PC-9 (cell line): ENCODE data around the gene BORCS8. TPM values are rescaled to one million over a fixed set of nuclear protein-coding genes. Genes with fewer than 3 reads are reported as not detected.
"Not testable (repeated sequence)": the region's sequence is repeated elsewhere in the genome, so short reads cannot be mapped to it uniquely, and the experiment has no call there.

Experiments
- BruUV-seq: library from RNA; stranded (reverse); fragments of 400-500 nt; replicated peaks from 2 replicates; lab custom pipeline; 2021; lab: Mats Ljungman, UMichigan
- CTCF ChIA-PET: fragments of 300-600 bp; sonication (Branson Sonifier 250); formaldehyde crosslinking; loops from one replicate; lab custom pipeline; 2022; ENCODE audit warnings: antibody characterized with exemption; lab: Charles Lee
- POLR2A ChIA-PET: fragments of 300-600 bp; sonication (Branson Sonifier 250); formaldehyde crosslinking; loops from one replicate; lab custom pipeline; 2022; ENCODE audit warnings: antibody characterized with exemption; ENCODE audit not compliant: unreplicated experiment; lab: Charles Lee
- DNase-seq, 2 experiments: peaks; one replicate each; pipeline versions ENCODE4 v3.0.0 to v3.0.0-alpha.2; 2015 to 2022; ENCODE audit warnings: mixed read lengths in 1 of 2
- H2AFZ ChIP-seq: fragments of 200-600 bp; sonication (generic); 2 replicates; pipeline ENCODE4 v1.8.1; 2017; ENCODE audit warnings: antibody characterized with exemption
- H3F3A ChIP-seq: fragments of 200-600 bp; sonication (generic); 2 replicates; pipeline ENCODE4 v1.8.1; 2017; ENCODE audit warnings: antibody characterized with exemption, mild to moderate bottlenecking, low read depth; ENCODE audit not compliant: insufficient read depth
- H3K27ac ChIP-seq: fragments of 200-600 bp; sonication (generic); 2 replicates; pipeline ENCODE4 v1.6.1; 2016; ENCODE audit warnings: mixed run types
- H3K27me3 ChIP-seq: fragments of 200-600 bp; sonication (generic); 2 replicates; pipeline ENCODE4 v1.6.1; 2016; ENCODE audit warnings: low read depth, mixed run types; ENCODE audit not compliant: insufficient read depth
- H3K36me3 ChIP-seq: fragments of 200-600 bp; sonication (generic); 2 replicates; pipeline ENCODE4 v1.6.1; 2016; ENCODE audit warnings: low read depth, mixed run types
- H3K4me1 ChIP-seq: fragments of 200-600 bp; sonication (generic); replicated peaks from 2 replicates; pipeline ENCODE4 v1.6.1; 2016; ENCODE audit warnings: mixed run types; ENCODE audit not compliant: insufficient read depth
- H3K4me2 ChIP-seq: fragments of 200-600 bp; sonication (generic); 2 replicates; pipeline ENCODE4 v1.6.1; 2017; ENCODE audit warnings: mixed run types
- H3K4me3 ChIP-seq: fragments of 200-600 bp; sonication (generic); 2 replicates; pipeline ENCODE4 v1.6.1; 2016; ENCODE audit warnings: mixed run types
- H3K79me2 ChIP-seq: fragments of 200-600 bp; sonication (generic); 2 replicates; pipeline ENCODE4 v1.6.1; 2017; ENCODE audit warnings: low read depth, mixed run types
- H3K9me2 ChIP-seq: fragments of 200-600 bp; sonication (generic); 2 replicates; pipeline ENCODE4 v1.8.1; 2017; ENCODE audit warnings: mild to moderate bottlenecking; ENCODE audit not compliant: insufficient read depth
- H3K9me3 ChIP-seq: fragments of 200-600 bp; sonication (generic); 2 replicates; pipeline ENCODE4 v1.8.1; 2016; ENCODE audit warnings: low read depth; ENCODE audit not compliant: insufficient read depth
- H4K20me1 ChIP-seq: fragments of 200-600 bp; sonication (generic); 2 replicates; pipeline ENCODE4 v1.8.1; 2017; ENCODE audit not compliant: insufficient read depth
- EZH2 ChIP-seq: fragments of 200-600 bp; sonication (generic); IDR thresholded peaks from 2 replicates; pipeline ENCODE4 v1.8.0; 2017; ENCODE audit warnings: antibody characterized with exemption, low read depth
- intact Hi-C: fragments of 100-400 bp; cut with micrococcal nuclease; formaldehyde crosslinking; loops from one replicate; pipeline ENCODE4 v1.10.0; 2022; ENCODE audit not compliant: unreplicated experiment
- total RNA-seq: library from RNA; stranded (reverse); gene quantifications from 2 replicates; pipeline ENCODE4 v1.2.3, GENCODE V29; 2021
- TF ChIP-seq, protein P1 (sequence below): fragments of 200-600 bp; sonication (generic); conservative IDR thresholded peaks from 2 replicates; pipeline ENCODE4 v1.6.1; 2017; ENCODE audit warnings: mixed run types, antibody characterized with exemption, mild to moderate bottlenecking, moderate library complexity

The BORCS8 gene
- total RNA-seq, 1 experiment from 2014 or later: 23.1 TPM

DNA sequence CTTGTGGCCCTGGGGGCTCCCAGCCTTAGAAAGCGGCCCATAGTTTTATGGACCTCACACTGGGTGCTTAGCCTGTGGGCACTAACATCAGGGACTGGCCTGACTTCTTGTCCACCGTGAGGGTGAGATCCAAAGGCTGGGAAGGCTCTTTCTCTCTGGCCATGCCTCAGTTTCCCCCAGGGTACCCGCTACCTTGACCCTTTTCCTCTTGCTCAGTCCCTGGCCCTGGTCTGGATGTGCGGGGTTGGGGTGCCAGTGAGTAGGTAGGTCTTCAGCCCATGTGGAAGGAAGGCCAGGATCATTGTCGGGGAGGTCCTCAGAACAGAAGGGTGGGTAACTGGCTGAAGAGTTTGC, 52.1 kb downstream of the BORCS8 start:
- Histone ChIP-seq H3K4me1 (peaks cover 9% of the 10 kb centered on the region), H2AFZ (no peak overlapping the region), H4K20me1 (no peaks in the 10 kb centered on the region), H3K4me3 (no peak overlapping the region), H3F3A (peaks cover 8% of the 10 kb centered on the region; the same call in 1 of the 2 replicates), H3K9me3 (no peaks in the 10 kb centered on the region), H3K27me3 (no peaks in the 10 kb centered on the region), H3K4me2 (no peak overlapping the region), H3K27ac (no peak overlapping the region), H3K79me2 (peaks cover 12% of the 10 kb centered on the region), H3K36me3 (no peaks in the 10 kb centered on the region), H3K9me2 (no peaks in the 10 kb centered on the region)
- no peak for DNase-seq
- POLR2A ChIA-PET: no interaction called here
- no TSS peak for BruUV-seq
- CTCF ChIA-PET: interaction anchor here (0.6 to 0.7 kb wide), 2 partner anchors 80 to 188 kb away, joined by 5 to 21 read pairs; no protein-coding TSS in a partner anchor
- no peak for TF ChIP-seq EZH2
- TF ChIP-seq, protein P1, sequence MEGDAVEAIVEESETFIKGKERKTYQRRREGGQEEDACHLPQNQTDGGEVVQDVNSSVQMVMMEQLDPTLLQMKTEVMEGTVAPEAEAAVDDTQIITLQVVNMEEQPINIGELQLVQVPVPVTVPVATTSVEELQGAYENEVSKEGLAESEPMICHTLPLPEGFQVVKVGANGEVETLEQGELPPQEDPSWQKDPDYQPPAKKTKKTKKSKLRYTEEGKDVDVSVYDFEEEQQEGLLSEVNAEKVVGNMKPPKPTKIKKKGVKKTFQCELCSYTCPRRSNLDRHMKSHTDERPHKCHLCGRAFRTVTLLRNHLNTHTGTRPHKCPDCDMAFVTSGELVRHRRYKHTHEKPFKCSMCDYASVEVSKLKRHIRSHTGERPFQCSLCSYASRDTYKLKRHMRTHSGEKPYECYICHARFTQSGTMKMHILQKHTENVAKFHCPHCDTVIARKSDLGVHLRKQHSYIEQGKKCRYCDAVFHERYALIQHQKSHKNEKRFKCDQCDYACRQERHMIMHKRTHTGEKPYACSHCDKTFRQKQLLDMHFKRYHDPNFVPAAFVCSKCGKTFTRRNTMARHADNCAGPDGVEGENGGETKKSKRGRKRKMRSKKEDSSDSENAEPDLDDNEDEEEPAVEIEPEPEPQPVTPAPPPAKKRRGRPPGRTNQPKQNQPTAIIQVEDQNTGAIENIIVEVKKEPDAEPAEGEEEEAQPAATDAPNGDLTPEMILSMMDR: peak; percentile 52; the same call in 1 of the 2 replicates
- intact Hi-C loops: loop anchor here (1.0 to 5.0 kb wide), 3 partner anchors 77 to 502 kb away; partner anchors contain the start of genes GMIP and SLC25A42

DNA sequence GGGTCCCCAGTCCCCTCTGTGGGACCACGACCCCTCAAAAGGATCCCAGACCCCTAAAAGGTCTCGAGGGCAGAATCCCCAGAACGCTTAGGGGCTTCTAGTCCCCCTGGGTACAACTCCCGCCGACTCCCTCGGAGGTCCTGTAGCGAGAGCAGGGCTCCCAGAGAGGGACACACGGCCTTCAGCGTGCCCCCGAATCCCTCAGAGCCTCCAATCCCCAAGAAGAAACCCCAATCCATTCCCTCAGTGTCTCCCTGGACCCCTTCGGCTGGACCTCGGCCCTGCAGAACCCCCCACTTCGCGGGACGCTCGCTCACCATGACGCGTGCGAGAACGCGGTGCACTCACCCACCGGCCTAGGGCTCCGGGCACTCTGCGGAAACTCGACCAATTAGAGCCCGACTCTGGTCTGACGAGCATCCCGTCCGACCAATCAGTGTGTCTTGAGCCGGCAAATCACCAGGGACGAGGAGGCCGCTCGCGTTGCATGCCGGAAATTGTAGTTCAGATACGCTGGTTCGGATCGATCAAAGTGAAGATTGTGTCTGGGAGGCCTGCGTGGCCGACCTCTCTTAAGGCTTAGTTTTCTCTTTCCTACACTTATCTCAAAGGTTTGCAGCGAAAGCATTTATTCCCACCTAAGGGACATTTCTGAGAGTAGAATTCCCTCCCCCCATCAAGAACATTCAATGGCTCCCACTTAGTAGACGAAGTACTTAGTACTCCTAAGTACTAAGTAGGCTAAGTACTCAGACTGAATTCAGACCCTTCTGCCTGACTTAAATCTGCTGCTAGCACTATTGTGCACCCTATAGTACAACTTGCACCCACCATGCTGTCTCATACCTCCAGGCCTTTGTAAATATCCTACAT, 53.6 kb downstream of the BORCS8 start, which contains the start of gene TMEM161A:
Gene TMEM161A (minus strand): TSS at position 370 of the 873 bp plus-strand sequence. CDS start 50 bp downstream, at position 320.
- ChIA-PET CTCF (no interaction called here), POLR2A (no interaction called here)
- no peaks in the 10 kb centered on the region for H3K9me3 ChIP-seq
- TF ChIP-seq, protein P1: no peak
- TF ChIP-seq EZH2: no peak
- BruUV-seq: no TSS peak
- no peaks in the 10 kb centered on the region for H3K36me3 ChIP-seq
- peak; percentile 97 to 98 for DNase-seq
- H4K20me1 ChIP-seq: 0 out of 2 replicates have a peak, but pooled peaks cover 3% of the 10 kb centered on the region
- H3F3A ChIP-seq: peaks cover 8% of the 10 kb centered on the region; the same call in 1 of the 2 replicates
- peaks cover 12% of the 10 kb centered on the region for H3K79me2 ChIP-seq
- no peaks in the 10 kb centered on the region for H3K9me2 ChIP-seq
- no peaks in the 10 kb centered on the region for H3K27me3 ChIP-seq
- H3K4me2 ChIP-seq: peak within 1 kb of the TSS; percentile 92
- intact Hi-C loops: loop anchor here (2.0 to 5.0 kb wide), 2 partner anchors 76 to 504 kb away; partner anchors contain the start of genes GMIP and SLC25A42
- peak within 1 kb of the TSS; percentile 87 for H3K4me3 ChIP-seq
- no peak within 1 kb of the TSS for H3K27ac ChIP-seq
- peak within 1 kb of the TSS; percentile 94 for H2AFZ ChIP-seq
- H3K4me1 ChIP-seq: peaks cover 9% of the 10 kb centered on the region

DNA sequence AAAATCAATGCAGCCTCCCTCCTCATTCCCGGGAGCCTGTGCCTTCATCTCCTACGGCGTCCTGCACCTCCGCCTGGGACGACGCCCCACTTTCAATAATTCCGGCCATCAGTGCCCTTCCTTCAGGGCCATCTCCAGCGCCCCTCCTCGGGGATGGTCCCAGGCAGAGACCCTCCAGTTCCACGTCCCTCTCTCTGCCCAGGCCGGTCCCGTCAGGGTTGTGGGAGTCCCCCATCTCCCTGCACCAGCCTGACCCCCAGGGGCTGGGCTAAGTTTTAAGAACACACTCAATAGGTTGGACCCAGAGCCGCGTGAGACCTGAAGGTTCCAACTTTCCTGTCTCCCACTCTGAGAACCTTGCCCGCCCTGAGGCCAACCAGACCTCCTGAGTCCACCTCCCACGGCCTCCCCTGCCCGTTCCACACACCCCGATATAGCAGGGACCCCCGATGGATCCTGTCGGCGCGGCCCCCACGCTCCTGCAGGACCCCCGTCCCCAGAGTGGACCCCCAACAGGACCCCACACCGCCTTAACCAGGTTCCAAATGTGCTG, 54.3 kb downstream of the BORCS8 start:
- ChIA-PET POLR2A (interaction anchor here (0.6 kb wide), 1 partner anchor 84 kb away, joined by 19 read pairs; no protein-coding TSS in a partner anchor), CTCF (interaction anchor here (0.6 kb wide), 1 partner anchor 200 kb away, joined by 11 read pairs; no protein-coding TSS in a partner anchor)
- no peaks in the 10 kb centered on the region for H3K36me3 ChIP-seq
- no peaks in the 10 kb centered on the region for H3K9me2 ChIP-seq
- TF ChIP-seq, protein P1: no peak
- TF ChIP-seq EZH2: no peak
- peaks cover 8% of the 10 kb centered on the region; the same call in 1 of the 2 replicates for H3F3A ChIP-seq
- H3K9me3 ChIP-seq: no peaks in the 10 kb centered on the region
- no peaks in the 10 kb centered on the region for H3K27me3 ChIP-seq
- intact Hi-C loops: loop anchor here (2.0 to 5.0 kb wide), 2 partner anchors 75 to 505 kb away; partner anchors contain the start of genes GMIP and SLC25A42
- BruUV-seq: TSS peak; percentile 18
- H3K4me3 ChIP-seq: peak overlapping the region; percentile 87
- peak overlapping the region; percentile 92 for H3K4me2 ChIP-seq
- DNase-seq: no peak
- H3K79me2 ChIP-seq: peaks cover 12% of the 10 kb centered on the region
- H3K4me1 ChIP-seq: peaks cover 9% of the 10 kb centered on the region
- peak overlapping the region; percentile 94 for H2AFZ ChIP-seq
- H4K20me1 ChIP-seq: 0 out of 2 replicates have a peak, but pooled peaks cover 3% of the 10 kb centered on the region
- no peak overlapping the region for H3K27ac ChIP-seq

DNA sequence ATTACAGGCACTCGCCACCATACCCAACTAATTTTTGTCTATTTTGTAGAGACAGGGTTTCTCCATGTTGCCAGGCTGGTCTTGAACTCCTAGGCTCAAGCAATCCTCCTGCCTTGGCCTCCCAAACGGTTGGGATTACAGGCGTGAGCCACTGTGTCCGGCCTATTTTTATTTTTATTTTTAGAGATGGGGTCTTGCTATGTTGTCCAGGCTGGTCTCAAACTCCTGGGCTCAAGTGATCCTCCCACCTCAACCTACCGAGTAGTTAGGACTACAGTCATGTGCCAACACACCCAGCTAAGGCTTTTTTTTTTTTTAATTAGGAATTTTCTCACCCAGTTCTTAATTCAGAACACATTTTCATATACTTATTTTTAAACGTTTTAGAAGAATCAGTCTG, 56.2 kb downstream of the BORCS8 start:
- not testable (repeated sequence) for DNase-seq, H3K4me2 ChIP-seq, H3K9me2 ChIP-seq, H3F3A ChIP-seq, H2AFZ ChIP-seq, H3K4me1 ChIP-seq, H3K27ac ChIP-seq, H3K9me3 ChIP-seq, H3K36me3 ChIP-seq, H3K27me3 ChIP-seq, H3K4me3 ChIP-seq, BruUV-seq, H4K20me1 ChIP-seq
- ChIA-PET POLR2A (interaction anchor here (0.5 to 0.6 kb wide), 2 partner anchors 11 to 21 kb away, joined by 5 to 15 read pairs; no protein-coding TSS in a partner anchor), CTCF (interaction anchor here (0.6 kb wide), 1 partner anchor 218 kb away, joined by 4 read pairs; no protein-coding TSS in a partner anchor)
- intact Hi-C loops: loop anchor here (5.0 kb wide), 1 partner anchor 507 kb away; the partner anchor contains the start of gene GMIP
- H3K79me2 ChIP-seq: peaks cover 12% of the 10 kb centered on the region
